Coronary artery (tissue), 2 donors: ENCODE measurements around the gene CACNA1C.

Experiments
- DNase-seq: peaks from one replicate; pipeline ENCODE4 v3.0.0-alpha.2; 2017; ENCODE audit warnings: low spot score
- H3K27ac ChIP-seq, 2 donors: fragments of 200-600 bp; sonication (generic); one replicate each; pipeline ENCODE4 v1.5.1; 2016 to 2019
- H3K4me3 ChIP-seq: fragments of 200-600 bp; sonication (generic); 2 replicates; pipeline ENCODE4 v1.5.1; 2016; ENCODE audit warnings: mild to moderate bottlenecking, moderate library complexity
- TF ChIP-seq, protein P1 (sequence below): fragments of 200-600 bp; sonication (generic); IDR thresholded peaks from one replicate; pipeline ENCODE4 v1.5.1; 2019; ENCODE audit warnings: antibody characterized with exemption

The CACNA1C gene

GRCh38 chr12:2138871-2139308 is 86.1 kb downstream of the CACNA1C start:
- Histone ChIP-seq H3K27ac (peak overlapping the region; percentile 64 to 79), H3K4me3 (no peak overlapping the region)
- TF ChIP-seq, protein P1, sequence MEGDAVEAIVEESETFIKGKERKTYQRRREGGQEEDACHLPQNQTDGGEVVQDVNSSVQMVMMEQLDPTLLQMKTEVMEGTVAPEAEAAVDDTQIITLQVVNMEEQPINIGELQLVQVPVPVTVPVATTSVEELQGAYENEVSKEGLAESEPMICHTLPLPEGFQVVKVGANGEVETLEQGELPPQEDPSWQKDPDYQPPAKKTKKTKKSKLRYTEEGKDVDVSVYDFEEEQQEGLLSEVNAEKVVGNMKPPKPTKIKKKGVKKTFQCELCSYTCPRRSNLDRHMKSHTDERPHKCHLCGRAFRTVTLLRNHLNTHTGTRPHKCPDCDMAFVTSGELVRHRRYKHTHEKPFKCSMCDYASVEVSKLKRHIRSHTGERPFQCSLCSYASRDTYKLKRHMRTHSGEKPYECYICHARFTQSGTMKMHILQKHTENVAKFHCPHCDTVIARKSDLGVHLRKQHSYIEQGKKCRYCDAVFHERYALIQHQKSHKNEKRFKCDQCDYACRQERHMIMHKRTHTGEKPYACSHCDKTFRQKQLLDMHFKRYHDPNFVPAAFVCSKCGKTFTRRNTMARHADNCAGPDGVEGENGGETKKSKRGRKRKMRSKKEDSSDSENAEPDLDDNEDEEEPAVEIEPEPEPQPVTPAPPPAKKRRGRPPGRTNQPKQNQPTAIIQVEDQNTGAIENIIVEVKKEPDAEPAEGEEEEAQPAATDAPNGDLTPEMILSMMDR: no peak
- DNase-seq: no peak

GRCh38 chr12:2139651-2140050 is 86.9 kb downstream of the CACNA1C start:
- TF ChIP-seq, protein P1: no peak
- Histone ChIP-seq H3K27ac (peak overlapping the region; percentile 23 to 50), H3K4me3 (no peak overlapping the region)
- no peak for DNase-seq

- H3K27ac ChIP-seq: peak overlapping the region; percentile 13 to 50
- TF ChIP-seq, protein P1: no peak
- DNase-seq: no peak
Observed at GRCh38 chr12:2140858-2141519, 88.2 kb downstream of the CACNA1C start.

DNA sequence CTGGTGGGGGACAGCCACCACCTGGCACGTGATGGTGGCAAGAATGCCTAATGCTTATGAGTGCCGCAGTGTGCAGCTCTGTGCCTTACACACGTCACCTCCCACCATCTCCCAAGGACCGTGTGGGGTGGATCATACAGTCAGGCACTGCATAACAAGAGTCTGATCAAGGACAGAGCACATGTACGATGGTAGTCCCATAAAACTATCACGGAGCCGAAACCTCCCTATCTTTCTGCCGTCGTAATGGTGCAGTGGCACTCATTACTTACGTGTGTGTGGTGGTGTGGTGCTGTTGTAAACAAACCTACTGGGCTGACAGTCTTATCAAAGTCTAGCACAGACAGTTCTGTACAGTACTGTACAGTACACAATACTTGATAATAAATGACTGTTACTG is 89.3 kb downstream of the CACNA1C start:
- no peak for DNase-seq
- Histone ChIP-seq H3K27ac (peak overlapping the region in 1 of 2 donors; percentile 50), H3K4me3 (no peak overlapping the region)
- TF ChIP-seq, protein P1: no peak

More at GRCh38 chr12:2140858-2141519, 88.2 kb downstream of the CACNA1C start:
- no peak overlapping the region for H3K4me3 ChIP-seq

DNA sequence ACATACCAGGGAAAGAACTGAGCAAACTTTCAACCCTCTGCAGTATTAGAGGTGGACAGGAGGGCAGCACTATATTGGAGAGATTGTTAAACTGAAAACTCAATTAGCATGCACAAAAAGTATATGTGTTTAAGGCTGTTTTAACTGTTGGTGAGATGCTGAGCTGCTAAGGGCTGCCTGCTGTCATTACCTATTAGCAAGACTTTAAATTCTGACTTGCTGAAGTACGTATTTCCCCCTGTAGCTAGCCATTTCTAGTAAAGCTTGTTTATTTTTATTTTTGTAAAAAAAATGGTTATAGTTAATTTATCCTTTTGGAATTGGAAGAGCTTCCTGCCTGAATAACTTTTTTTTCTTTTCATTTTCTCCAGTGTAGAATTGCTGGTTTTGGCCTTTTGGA is 92.2 kb downstream of the CACNA1C start:
- TF ChIP-seq, protein P1: no peak
- no peak overlapping the region for H3K4me3 ChIP-seq
- no peak for DNase-seq
- no peak overlapping the region for H3K27ac ChIP-seq

GRCh38 chr12:2145433-2145998 is 92.7 kb downstream of the CACNA1C start:
- TF ChIP-seq, protein P1: no peak
- Histone ChIP-seq H3K4me3 (no peak overlapping the region), H3K27ac (peak overlapping the region in 1 of 2 donors; percentile 28)
- DNase-seq: no peak

- H3K27ac ChIP-seq: peak overlapping the region in 1 of 2 donors; percentile 27
- DNase-seq: no peak
- TF ChIP-seq, protein P1: no peak
- H3K4me3 ChIP-seq: no peak overlapping the region
Observed at GRCh38 chr12:2147335-2147734, 94.5 kb downstream of the CACNA1C start.
